Natural killer cell (primary cell): ENCODE data around the gene FBRS. TPM values are rescaled to one million over a fixed set of nuclear protein-coding genes. Genes with fewer than 3 reads are reported as not detected.

Source experiments
- ATAC-seq, 3 donors: fragments of 150-1000 bp in 2 of 3; fragments of 200-7000 bp in 1 of 3; cut with Tn5 transposase; 1 replicate in 1 of 3; 2 replicates in 2 of 3; pipeline ENCODE4 v1.10.0; 2021; ENCODE audit warnings: mild to moderate bottlenecking in 2 of 3, moderate library complexity in 2 of 3
- DNase-seq, 2 donors: peaks; one replicate each; pipeline versions ENCODE4 v3.0.0 to v3.0.0-alpha.2; 2013 to 2021; ENCODE audit warnings: mixed read lengths in 1 of 2
- H3K27ac ChIP-seq: one replicate; pipeline ENCODE4 v1.5.1; 2013; ENCODE audit warnings: mild to moderate bottlenecking, low read length
- H3K27me3 ChIP-seq: one replicate; pipeline ENCODE4 v1.6.1; 2013; ENCODE audit warnings: low read length; ENCODE audit not compliant: control insufficient read depth, insufficient read depth
- H3K36me3 ChIP-seq: one replicate; pipeline ENCODE4 v1.6.1; 2013; ENCODE audit warnings: low read length; ENCODE audit not compliant: control insufficient read depth, insufficient read depth
- H3K4me1 ChIP-seq: one replicate; pipeline ENCODE4 v1.6.1; 2013; ENCODE audit warnings: low read length; ENCODE audit not compliant: control insufficient read depth, insufficient read depth
- H3K4me3 ChIP-seq: one replicate; pipeline ENCODE4 v1.5.1; 2013; ENCODE audit warnings: low read length
- H3K9me3 ChIP-seq: one replicate; pipeline ENCODE4 v1.6.1; 2013; ENCODE audit warnings: low read length; ENCODE audit not compliant: control insufficient read depth, insufficient read depth
- H3K27ac Mint-ChIP-seq, 2 donors: one replicate each; pipeline ENCODE4 v1.8.0; 2022; ENCODE audit warnings: mild to moderate bottlenecking in 2 of 2, mixed read lengths in 2 of 2, moderate library complexity in 1 of 2
- H3K27me3 Mint-ChIP-seq, 2 donors: one replicate each; pipeline ENCODE4 v1.8.0; 2022; ENCODE audit warnings: low read depth in 2 of 2, mixed read lengths in 2 of 2
- H3K36me3 Mint-ChIP-seq: one replicate; pipeline ENCODE4 v1.8.0; 2022; ENCODE audit warnings: mixed read lengths
- H3K4me1 Mint-ChIP-seq, 2 donors: one replicate each; pipeline ENCODE4 v1.8.0; 2022; ENCODE audit warnings: mixed read lengths in 2 of 2
- H3K4me3 Mint-ChIP-seq: one replicate; pipeline ENCODE4 v1.8.0; 2022; ENCODE audit warnings: mild to moderate bottlenecking, moderate library complexity, mixed read lengths
- H3K9me3 Mint-ChIP-seq, 2 donors: one replicate each; pipeline ENCODE4 v1.8.0; 2022; ENCODE audit warnings: mixed read lengths in 2 of 2
- WGBS: methylation state at CpG from one replicate; pipeline ENCODE4 v1.1.7; 2013; ENCODE audit warnings: missing lambda C conversion rate; ENCODE audit not compliant: insufficient coverage; 5-methylcytosine and 5-hydroxymethylcytosine counted together
- intact Hi-C: fragments of 100-400 bp; cut with micrococcal nuclease; formaldehyde crosslinking; loops from one replicate; pipeline ENCODE4 v1.14.2; 2022
- total RNA-seq, 4 donors: library from RNA; stranded (reverse); fragments of 120-200 nt in 1 of 4; gene quantifications; one replicate each; pipeline versions ENCODE4 v1.2.3 to v1.2.4, GENCODE V29; 2013 to 2022
- TF ChIP-seq, protein P1 (sequence below): fragments of 200-600 bp; IDR thresholded peaks from one replicate; pipeline ENCODE4 v1.8.0; 2022; ENCODE audit warnings: antibody characterized with exemption

The FBRS gene
- total RNA-seq, 3 donors from 2014 or later (not counting 1 experiment from before 2014, with no cell fraction given), result 158 to 182 (median 172) TPM

DNA sequence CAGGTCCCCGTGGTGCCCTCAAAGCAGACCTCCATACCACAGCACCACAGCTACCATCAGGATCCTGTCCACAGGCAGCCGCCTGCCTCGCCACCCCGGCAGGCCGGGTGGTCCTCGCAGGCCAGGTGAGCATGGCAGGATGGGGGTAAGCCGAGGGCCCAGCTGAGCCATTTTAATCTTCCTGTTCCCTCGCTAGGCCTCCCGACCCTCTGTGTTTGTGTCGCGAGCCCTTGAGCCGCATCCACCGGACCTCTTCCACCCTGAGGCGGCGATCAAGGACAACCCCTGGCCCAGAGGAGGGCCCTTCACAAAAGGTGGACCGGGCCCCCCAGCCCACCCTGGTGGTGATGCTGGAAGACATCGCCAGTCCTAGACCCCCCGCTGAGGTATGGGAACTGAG, 5.5 kb upstream of the FBRS start:
- TF ChIP-seq, protein P1, sequence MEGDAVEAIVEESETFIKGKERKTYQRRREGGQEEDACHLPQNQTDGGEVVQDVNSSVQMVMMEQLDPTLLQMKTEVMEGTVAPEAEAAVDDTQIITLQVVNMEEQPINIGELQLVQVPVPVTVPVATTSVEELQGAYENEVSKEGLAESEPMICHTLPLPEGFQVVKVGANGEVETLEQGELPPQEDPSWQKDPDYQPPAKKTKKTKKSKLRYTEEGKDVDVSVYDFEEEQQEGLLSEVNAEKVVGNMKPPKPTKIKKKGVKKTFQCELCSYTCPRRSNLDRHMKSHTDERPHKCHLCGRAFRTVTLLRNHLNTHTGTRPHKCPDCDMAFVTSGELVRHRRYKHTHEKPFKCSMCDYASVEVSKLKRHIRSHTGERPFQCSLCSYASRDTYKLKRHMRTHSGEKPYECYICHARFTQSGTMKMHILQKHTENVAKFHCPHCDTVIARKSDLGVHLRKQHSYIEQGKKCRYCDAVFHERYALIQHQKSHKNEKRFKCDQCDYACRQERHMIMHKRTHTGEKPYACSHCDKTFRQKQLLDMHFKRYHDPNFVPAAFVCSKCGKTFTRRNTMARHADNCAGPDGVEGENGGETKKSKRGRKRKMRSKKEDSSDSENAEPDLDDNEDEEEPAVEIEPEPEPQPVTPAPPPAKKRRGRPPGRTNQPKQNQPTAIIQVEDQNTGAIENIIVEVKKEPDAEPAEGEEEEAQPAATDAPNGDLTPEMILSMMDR, result no peak
- no peaks in the 10 kb centered on the region for H3K27me3 ChIP-seq
- no peaks in the 10 kb centered on the region for H3K9me3 ChIP-seq
- Mint-ChIP-seq H3K4me3 (peak overlapping the region; percentile 100), H3K9me3 (no peaks in the 10 kb centered on the region), H3K4me1 (peaks cover 36 to 45% of the 10 kb centered on the region in 2 donors), H3K27me3 (no peaks in the 10 kb centered on the region), H3K27ac (peak overlapping the region; percentile 95 to 100), H3K36me3 (no peaks in the 10 kb centered on the region)
- no peak for ATAC-seq
- peaks cover 42% of the 10 kb centered on the region for H3K4me1 ChIP-seq
- WGBS, result 95% methylated on average over 18 of the region's 18 CpGs
- no peak overlapping the region for H3K4me3 ChIP-seq
- H3K27ac ChIP-seq, result no peak overlapping the region
- H3K36me3 ChIP-seq, result peaks cover 44% of the 10 kb centered on the region
- intact Hi-C loops, result loop anchor here (5.0 kb wide), 1 partner anchor 1830 kb away; the partner anchor contains the start of gene ATXN2L
- no peak for DNase-seq

DNA sequence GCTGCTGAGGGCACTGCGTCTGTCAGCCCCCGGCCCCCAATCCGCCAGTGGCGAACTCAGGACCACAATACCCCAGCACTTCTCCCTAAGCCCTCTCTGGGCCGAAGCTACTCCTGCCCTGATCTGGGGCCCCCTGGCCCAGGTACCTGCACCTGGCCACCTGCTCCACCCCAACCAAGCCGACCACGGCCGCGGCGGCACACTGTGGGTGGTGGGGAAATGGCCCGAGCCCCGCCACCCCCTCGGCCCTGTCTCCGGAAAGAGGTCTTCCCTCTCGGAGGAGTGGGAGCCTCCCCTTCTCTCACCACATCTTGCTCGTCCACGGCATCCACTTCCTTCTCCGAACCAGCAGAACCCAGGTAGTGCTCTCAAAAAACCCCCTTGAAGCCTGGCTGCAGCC, 3.4 kb upstream of the FBRS start:
- peaks cover 37 to 54% of the 10 kb centered on the region in 2 donors for H3K4me1 Mint-ChIP-seq
- no peaks in the 10 kb centered on the region for H3K9me3 Mint-ChIP-seq
- intact Hi-C loops, result loop anchor here (5.0 kb wide), 2 partner anchors 83 to 1833 kb away; partner anchors contain the start of genes ATXN2L and ZNF688

DNA sequence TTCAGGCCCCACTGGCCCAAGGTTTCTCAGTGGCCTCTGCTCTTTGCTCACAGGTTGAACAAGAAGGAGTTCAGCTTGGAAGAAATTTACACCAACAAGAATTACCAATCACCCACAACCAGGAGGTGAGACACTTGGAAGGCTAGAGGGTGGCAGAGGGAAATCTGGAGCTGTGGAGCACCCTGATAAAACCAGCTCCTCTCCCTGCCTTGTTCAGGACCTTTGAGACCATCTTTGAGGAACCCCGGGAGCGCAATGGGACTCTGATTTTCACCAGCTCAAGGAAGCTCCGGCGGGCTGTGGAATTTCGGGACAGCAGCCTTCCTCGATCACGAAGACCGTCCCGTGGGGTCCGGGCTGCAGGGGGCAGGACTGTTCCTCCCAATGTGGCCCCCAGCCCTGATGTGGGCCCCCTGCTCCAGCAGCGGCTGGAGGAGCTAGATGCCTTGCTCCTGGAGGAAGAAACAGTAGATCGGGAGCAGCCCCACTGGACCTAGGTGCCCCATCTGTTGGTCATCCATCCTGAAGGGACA, 2.4 kb upstream of the FBRS start:
- Mint-ChIP-seq H3K4me3 (no peak overlapping the region), H3K36me3 (no peaks in the 10 kb centered on the region), H3K27ac (peak overlapping the region; percentile 98 to 99), H3K9me3 (no peaks in the 10 kb centered on the region), H3K27me3 (no peaks in the 10 kb centered on the region), H3K4me1 (peaks cover 34 to 54% of the 10 kb centered on the region in 2 donors)
- H3K9me3 ChIP-seq, result no peaks in the 10 kb centered on the region
- peaks cover 37% of the 10 kb centered on the region for H3K4me1 ChIP-seq
- intact Hi-C loops, result loop anchor here (5.0 kb wide), 1 partner anchor 84 kb away; the partner anchor contains the start of gene ZNF688
- H3K27ac ChIP-seq, result no peak overlapping the region
- DNase-seq (no peak), ATAC-seq (no peak)
- TF ChIP-seq, protein P1, result no peak
- no peak overlapping the region for H3K4me3 ChIP-seq
- no peaks in the 10 kb centered on the region for H3K27me3 ChIP-seq
- H3K36me3 ChIP-seq, result peaks cover 47% of the 10 kb centered on the region
- 99% methylated on average over 12 of the region's 12 CpGs for WGBS

More for the DNA sequence above, 3.4 kb upstream of the FBRS start:
- Histone ChIP-seq H3K27me3 (no peaks in the 10 kb centered on the region), H3K4me1 (peaks cover 32% of the 10 kb centered on the region), H3K36me3 (peaks cover 44% of the 10 kb centered on the region), H3K4me3 (no peak overlapping the region), H3K9me3 (no peaks in the 10 kb centered on the region), H3K27ac (no peak overlapping the region)
- Mint-ChIP-seq H3K27me3 (no peaks in the 10 kb centered on the region), H3K4me3 (no peak overlapping the region), H3K27ac (no peak overlapping the region), H3K36me3 (no peaks in the 10 kb centered on the region)
- ATAC-seq, result no peak
- no peak for DNase-seq
- TF ChIP-seq, protein P1, result no peak
- 97% methylated on average over 18 of the region's 18 CpGs for WGBS

DNA sequence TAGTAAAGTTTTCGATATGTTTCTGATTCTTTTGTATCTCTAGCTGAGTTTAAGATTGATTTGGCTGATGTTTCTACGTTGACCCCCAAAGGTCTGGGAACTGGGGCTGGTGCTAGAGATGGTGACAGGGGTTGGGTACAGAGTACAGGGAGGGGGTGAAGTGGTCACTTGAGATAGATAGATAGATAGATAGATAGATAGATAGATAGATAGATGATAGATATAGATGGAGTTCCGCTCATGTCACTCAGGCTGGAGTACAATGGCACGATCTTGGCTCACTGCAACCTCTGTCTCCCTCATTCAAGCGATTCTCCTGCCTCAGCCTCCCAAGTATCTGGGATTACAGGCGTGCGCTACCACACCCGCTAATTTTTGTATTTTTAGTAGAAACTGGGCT, 1.8 kb upstream of the FBRS start:
- no peaks in the 10 kb centered on the region for H3K36me3 Mint-ChIP-seq
- Histone ChIP-seq H3K36me3 (peaks cover 52% of the 10 kb centered on the region), H3K4me3 (no peak overlapping the region), H3K4me1 (peaks cover 42% of the 10 kb centered on the region), H3K27ac (peak overlapping the region; percentile 88), H3K9me3 (no peaks in the 10 kb centered on the region), H3K27me3 (no peaks in the 10 kb centered on the region)
- no peaks in the 10 kb centered on the region for H3K27me3 Mint-ChIP-seq
- H3K9me3 Mint-ChIP-seq, result no peaks in the 10 kb centered on the region
- TF ChIP-seq, protein P1, result no peak
- no peak overlapping the region for H3K4me3 Mint-ChIP-seq
- ATAC-seq, result no peak
- H3K4me1 Mint-ChIP-seq, result peaks cover 37 to 56% of the 10 kb centered on the region in 2 donors
- DNase-seq, result no peak
- 97% methylated on average over 8 of the region's 8 CpGs for WGBS
- H3K27ac Mint-ChIP-seq, result peak overlapping the region; percentile 98 to 99
- intact Hi-C loops, result loop anchor here (5.0 kb wide), 1 partner anchor 84 kb away; the partner anchor contains the start of gene ZNF688
